DMS 273 (cell line): ENCODE measurements around the gene POLR1G.
"Not testable (repeated sequence)": the region's sequence is repeated elsewhere in the genome, so short reads cannot be mapped to it uniquely, and the experiment has no call there.

Source experiments
- DNase-seq: peaks from one replicate; lab custom pipeline; 2025; ENCODE audit not compliant: unreplicated experiment; lab: John Stamatoyannopoulos, UW

The POLR1G gene

GRCh38 chr19:45395821-45396617 lies 10.4 kb upstream of the POLR1G start:
- no peak for DNase-seq

GRCh38 chr19:45400192-45400591 lies 6.3 kb upstream of the POLR1G start:
- DNase-seq = peak; percentile 68

GRCh38 chr19:45401815-45402214 lies 4.6 kb upstream of the POLR1G start:
- DNase-seq = no peak

GRCh38 chr19:45402298-45403061 lies 4.0 kb upstream of the POLR1G start:
- no peak for DNase-seq

- no peak for DNase-seq
These were observed 3.2 kb upstream of the POLR1G start for GRCh38 chr19:45403272-45403671.

- peak; percentile 62 for DNase-seq
These were observed 2.5 kb upstream of the POLR1G start for GRCh38 chr19:45403781-45404556.

GRCh38 chr19:45404557-45405434 lies 1.6 kb upstream of the POLR1G start, which contains the start of gene PPP1R13L:
Gene PPP1R13L (minus strand): TSS chr19:45405069. CDS start chr19:45398318, 6,751 bp downstream.
- peak; percentile 75 for DNase-seq

- peak; percentile 96 for DNase-seq
These were observed 814 bp upstream of the POLR1G start for GRCh38 chr19:45405435-45406225.

- DNase-seq = no peak
These were observed 589 bp downstream of the POLR1G start for GRCh38 chr19:45407091-45407375.

GRCh38 chr19:45407585-45407984 lies 1.1 kb downstream of the POLR1G start:
- DNase-seq = not testable (repeated sequence)

GRCh38 chr19:45408121-45408520 lies 1.7 kb downstream of the POLR1G start:
- DNase-seq = no peak

- no peak for DNase-seq
These were observed 2.5 kb downstream of the POLR1G start for GRCh38 chr19:45408830-45409556.

- no peak for DNase-seq
These were observed 3.1 kb downstream of the POLR1G start for GRCh38 chr19:45409557-45409920.

- DNase-seq = not testable (repeated sequence)
These were observed 3.9 kb downstream of the POLR1G start for GRCh38 chr19:45410330-45410729.

- DNase-seq = no peak
These were observed 7.1 kb downstream of the POLR1G start for GRCh38 chr19:45413497-45413896.

- no peak for DNase-seq
These were observed 8.0 kb downstream of the POLR1G start for GRCh38 chr19:45414468-45414867.

- no peak for DNase-seq
These were observed 10.7 kb downstream of the POLR1G start for GRCh38 chr19:45417151-45417550.

- no peak for DNase-seq
These were observed 12.4 kb downstream of the POLR1G start for GRCh38 chr19:45418802-45419201.

- DNase-seq = peak; percentile 76
These were observed 13.0 kb downstream of the POLR1G start for GRCh38 chr19:45419396-45419795.
